ENCODE data around the gene SLC16A8. TPM values are rescaled to one million over a fixed set of nuclear protein-coding genes. Genes with fewer than 3 reads are reported as not detected.

SLC16A8 gene
- total and polyA plus RNA-seq, 9 of the 15 experiments (the other 6 are each of a cell fraction or from before 2014, with no cell fraction given): not detected

DNA sequence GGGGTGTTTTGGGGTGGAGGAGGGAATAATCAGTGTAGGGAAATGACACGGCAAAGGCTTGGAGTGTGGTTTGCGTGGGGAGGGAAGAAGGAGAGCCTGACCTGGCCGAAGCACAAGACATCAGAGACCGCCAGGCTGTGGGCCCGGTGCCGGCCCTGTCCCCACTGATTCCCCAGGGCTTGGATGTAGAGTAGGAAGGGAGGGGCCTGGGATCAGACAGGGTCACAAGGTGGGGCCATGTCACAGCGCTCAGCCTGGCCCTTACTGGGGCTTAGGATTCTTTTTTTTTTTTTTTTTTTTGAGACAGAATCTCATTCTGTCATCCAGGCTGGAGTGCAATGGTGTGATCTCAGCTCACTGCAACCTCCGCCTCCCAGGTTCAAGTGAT lies 17.0 kb downstream of the SLC16A8 start (continued):
- TF ChIP-seq, protein P1, sequence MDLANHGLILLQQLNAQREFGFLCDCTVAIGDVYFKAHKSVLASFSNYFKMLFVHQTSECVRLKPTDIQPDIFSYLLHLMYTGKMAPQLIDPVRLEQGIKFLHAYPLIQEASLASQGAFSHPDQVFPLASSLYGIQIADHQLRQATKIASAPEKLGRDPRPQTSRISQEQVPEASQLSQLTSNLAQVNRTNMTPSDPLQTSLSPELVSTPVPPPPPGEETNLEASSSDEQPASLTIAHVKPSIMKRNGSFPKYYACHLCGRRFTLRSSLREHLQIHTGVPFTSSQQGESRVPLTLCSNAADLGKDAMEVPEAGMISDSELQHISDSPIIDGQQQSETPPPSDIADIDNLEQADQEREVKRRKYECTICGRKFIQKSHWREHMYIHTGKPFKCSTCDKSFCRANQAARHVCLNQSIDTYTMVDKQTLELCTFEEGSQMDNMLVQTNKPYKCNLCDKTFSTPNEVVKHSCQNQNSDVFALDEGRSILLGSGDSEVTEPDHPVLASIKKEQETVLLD (IDR thresholded peaks at IDR 0.05): no peak
- TF ChIP-seq ZNF274 (IDR thresholded peaks at IDR 0.05; ENCODE audit: borderline replicate concordance, low read depth, low read length): no peak
- TF ChIP-seq HEY1 (CRISPR knock-in tag; IDR thresholded peaks at IDR 0.05; ENCODE audit: borderline replicate concordance): no peak
- no peak for TF ChIP-seq ZNF57 (CRISPR knock-in tag; IDR thresholded peaks at IDR 0.05)
- no peak for TF ChIP-seq RBFOX2 (IDR thresholded peaks at IDR 0.05; ENCODE audit: low read depth, low read length)
- no peak for TF ChIP-seq LARP7 (IDR thresholded peaks at IDR 0.05)
- no peak for TF ChIP-seq LEF1 (IDR thresholded peaks at IDR 0.05)
- TF ChIP-seq, protein P2, sequence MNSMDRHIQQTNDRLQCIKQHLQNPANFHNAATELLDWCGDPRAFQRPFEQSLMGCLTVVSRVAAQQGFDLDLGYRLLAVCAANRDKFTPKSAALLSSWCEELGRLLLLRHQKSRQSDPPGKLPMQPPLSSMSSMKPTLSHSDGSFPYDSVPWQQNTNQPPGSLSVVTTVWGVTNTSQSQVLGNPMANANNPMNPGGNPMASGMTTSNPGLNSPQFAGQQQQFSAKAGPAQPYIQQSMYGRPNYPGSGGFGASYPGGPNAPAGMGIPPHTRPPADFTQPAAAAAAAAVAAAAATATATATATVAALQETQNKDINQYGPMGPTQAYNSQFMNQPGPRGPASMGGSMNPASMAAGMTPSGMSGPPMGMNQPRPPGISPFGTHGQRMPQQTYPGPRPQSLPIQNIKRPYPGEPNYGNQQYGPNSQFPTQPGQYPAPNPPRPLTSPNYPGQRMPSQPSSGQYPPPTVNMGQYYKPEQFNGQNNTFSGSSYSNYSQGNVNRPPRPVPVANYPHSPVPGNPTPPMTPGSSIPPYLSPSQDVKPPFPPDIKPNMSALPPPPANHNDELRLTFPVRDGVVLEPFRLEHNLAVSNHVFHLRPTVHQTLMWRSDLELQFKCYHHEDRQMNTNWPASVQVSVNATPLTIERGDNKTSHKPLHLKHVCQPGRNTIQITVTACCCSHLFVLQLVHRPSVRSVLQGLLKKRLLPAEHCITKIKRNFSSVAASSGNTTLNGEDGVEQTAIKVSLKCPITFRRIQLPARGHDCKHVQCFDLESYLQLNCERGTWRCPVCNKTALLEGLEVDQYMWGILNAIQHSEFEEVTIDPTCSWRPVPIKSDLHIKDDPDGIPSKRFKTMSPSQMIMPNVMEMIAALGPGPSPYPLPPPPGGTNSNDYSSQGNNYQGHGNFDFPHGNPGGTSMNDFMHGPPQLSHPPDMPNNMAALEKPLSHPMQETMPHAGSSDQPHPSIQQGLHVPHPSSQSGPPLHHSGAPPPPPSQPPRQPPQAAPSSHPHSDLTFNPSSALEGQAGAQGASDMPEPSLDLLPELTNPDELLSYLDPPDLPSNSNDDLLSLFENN (IDR thresholded peaks at IDR 0.05; ENCODE audit: low read depth in 2 of 2, low read length in 2 of 2): no peak
- no peak for TF ChIP-seq TRIM24 (IDR thresholded peaks at IDR 0.05)
- no peak for TF ChIP-seq RAD21 (CRISPR knock-in tag; conservative IDR thresholded peaks at IDR 0.05 in 1 of 2, IDR thresholded peaks at IDR 0.05 in 1 of 2)
